Peyer's patch (tissue), 4 donors: Measurements from ENCODE around the gene TMC1. TPM values are rescaled to one million over a fixed set of nuclear protein-coding genes. Genes with fewer than 3 reads are reported as not detected.

ENCODE experiments used
- DNase-seq, 3 donors: peaks; one replicate each; pipeline ENCODE4 v3.0.0-alpha.2; 2017 to 2019
- H3K27ac ChIP-seq, 4 donors: fragments of 200-600 bp; sonication (generic); one replicate each; pipeline ENCODE4 v1.5.1; 2016 to 2019
- H3K27me3 ChIP-seq, 2 donors: fragments of 200-600 bp; sonication (generic); one replicate each; pipeline ENCODE4 v1.5.1; 2019
- H3K36me3 ChIP-seq, 3 donors: fragments of 200-600 bp; sonication (generic); one replicate each; pipeline ENCODE4 v1.5.1; 2016 to 2019
- H3K4me1 ChIP-seq, 4 donors: fragments of 200-600 bp; sonication (generic); one replicate each; pipeline ENCODE4 v1.5.1; 2016 to 2019
- H3K4me3 ChIP-seq, 4 donors: fragments of 200-600 bp; sonication (generic); 1 replicate in 3 of 4; 2 replicates in 1 of 4; pipeline ENCODE4 v1.5.1; 2016 to 2019; ENCODE audit warnings: mild to moderate bottlenecking in 1 of 4
- H3K9me3 ChIP-seq, 4 donors: fragments of 200-600 bp; sonication (generic); one replicate each; pipeline ENCODE4 v1.5.1; 2016 to 2019; ENCODE audit warnings: mild to moderate bottlenecking in 1 of 4
- POLR2A ChIP-seq, 2 donors: fragments of 450-650 bp; IDR thresholded peaks; one replicate each; pipeline ENCODE4 v1.5.1; 2017; ENCODE audit warnings: antibody characterized with exemption in 2 of 2, mild to moderate bottlenecking in 2 of 2, moderate library complexity in 2 of 2
- total RNA-seq, 4 donors: library from RNA; depleted of rRNA; stranded (reverse); fragments of >200 nt; gene quantifications; one replicate each; pipeline ENCODE4 v1.1.0, GENCODE V29; 2016
- TF ChIP-seq, protein P1 (sequence below), 6 experiments: fragments of 450-650 bp in 4 of 6; fragments of 200-600 bp in 2 of 6; sonication (generic) in 1 of 6; IDR thresholded peaks; one replicate each; pipeline ENCODE4 v1.5.1; 2017 to 2019; ENCODE audit warnings: antibody characterized with exemption in 6 of 6, mild to moderate bottlenecking in 3 of 6, moderate library complexity in 1 of 6

TMC1 gene
- total RNA-seq, 4 donors from 2014 or later: not detected

DNA sequence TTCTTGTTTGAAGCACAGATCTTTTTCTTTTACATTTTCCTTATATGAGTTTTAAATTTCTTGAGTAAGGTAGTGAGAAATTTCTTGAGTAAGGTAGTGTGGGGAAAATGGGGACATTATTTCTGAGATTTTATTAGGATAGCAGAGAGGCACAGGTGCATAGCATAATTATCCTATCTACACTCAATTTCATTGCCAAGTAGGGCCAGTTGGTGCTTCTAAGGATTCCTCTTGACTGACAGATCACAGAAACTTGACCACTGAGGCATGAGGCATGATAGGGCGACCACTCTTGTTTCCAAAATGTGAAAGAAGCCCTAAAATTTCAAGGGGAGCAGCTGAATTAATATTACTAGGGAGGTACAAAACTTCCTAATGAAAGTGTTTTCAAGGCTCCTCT lies 31.4 kb upstream of the TMC1 start:
- no peak for DNase-seq
- no peaks in the 10 kb centered on the region for H3K36me3 ChIP-seq
- H3K4me3 ChIP-seq: no peak overlapping the region
- H3K4me1 ChIP-seq: no peaks in the 10 kb centered on the region
- no peaks in the 10 kb centered on the region for H3K27me3 ChIP-seq
- TF ChIP-seq, protein P1, sequence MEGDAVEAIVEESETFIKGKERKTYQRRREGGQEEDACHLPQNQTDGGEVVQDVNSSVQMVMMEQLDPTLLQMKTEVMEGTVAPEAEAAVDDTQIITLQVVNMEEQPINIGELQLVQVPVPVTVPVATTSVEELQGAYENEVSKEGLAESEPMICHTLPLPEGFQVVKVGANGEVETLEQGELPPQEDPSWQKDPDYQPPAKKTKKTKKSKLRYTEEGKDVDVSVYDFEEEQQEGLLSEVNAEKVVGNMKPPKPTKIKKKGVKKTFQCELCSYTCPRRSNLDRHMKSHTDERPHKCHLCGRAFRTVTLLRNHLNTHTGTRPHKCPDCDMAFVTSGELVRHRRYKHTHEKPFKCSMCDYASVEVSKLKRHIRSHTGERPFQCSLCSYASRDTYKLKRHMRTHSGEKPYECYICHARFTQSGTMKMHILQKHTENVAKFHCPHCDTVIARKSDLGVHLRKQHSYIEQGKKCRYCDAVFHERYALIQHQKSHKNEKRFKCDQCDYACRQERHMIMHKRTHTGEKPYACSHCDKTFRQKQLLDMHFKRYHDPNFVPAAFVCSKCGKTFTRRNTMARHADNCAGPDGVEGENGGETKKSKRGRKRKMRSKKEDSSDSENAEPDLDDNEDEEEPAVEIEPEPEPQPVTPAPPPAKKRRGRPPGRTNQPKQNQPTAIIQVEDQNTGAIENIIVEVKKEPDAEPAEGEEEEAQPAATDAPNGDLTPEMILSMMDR (IDR thresholded peaks at IDR 0.05): no peak
- TF ChIP-seq POLR2A (IDR thresholded peaks at IDR 0.05): no peak
- H3K27ac ChIP-seq: no peak overlapping the region
- no peaks in the 10 kb centered on the region for H3K9me3 ChIP-seq

DNA sequence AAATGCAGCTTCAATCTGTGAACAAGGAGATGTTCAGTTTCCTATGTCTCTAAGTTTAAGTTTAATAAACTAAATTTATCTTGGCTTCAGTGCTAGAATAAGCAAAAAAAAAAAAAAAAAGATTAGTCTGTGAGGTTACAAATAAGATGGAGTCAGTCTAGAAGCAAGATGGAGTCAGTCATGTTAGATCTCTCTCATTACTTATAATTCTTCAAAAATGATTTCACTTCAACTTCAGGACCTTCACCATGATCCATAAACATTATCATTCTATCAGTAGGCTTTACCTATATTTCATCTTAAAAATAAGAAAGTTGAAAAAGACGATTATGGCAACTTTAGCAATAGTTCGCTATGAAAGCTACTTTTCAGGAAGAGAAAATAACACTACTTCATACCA lies 30.2 kb upstream of the TMC1 start:
- Histone ChIP-seq H3K27ac (no peak overlapping the region), H3K9me3 (no peaks in the 10 kb centered on the region), H3K27me3 (no peaks in the 10 kb centered on the region), H3K4me1 (no peaks in the 10 kb centered on the region), H3K4me3 (no peak overlapping the region), H3K36me3 (no peaks in the 10 kb centered on the region)
- TF ChIP-seq POLR2A (IDR thresholded peaks at IDR 0.05): no peak
- TF ChIP-seq, protein P1 (IDR thresholded peaks at IDR 0.05): no peak
- DNase-seq: no peak

GRCh38 chr9:72494051-72494450 lies 27.4 kb upstream of the TMC1 start:
- TF ChIP-seq POLR2A (IDR thresholded peaks at IDR 0.05): no peak
- TF ChIP-seq, protein P1 (IDR thresholded peaks at IDR 0.05): no peak
- H3K36me3 ChIP-seq: no peaks in the 10 kb centered on the region
- no peak overlapping the region for H3K4me3 ChIP-seq

DNA sequence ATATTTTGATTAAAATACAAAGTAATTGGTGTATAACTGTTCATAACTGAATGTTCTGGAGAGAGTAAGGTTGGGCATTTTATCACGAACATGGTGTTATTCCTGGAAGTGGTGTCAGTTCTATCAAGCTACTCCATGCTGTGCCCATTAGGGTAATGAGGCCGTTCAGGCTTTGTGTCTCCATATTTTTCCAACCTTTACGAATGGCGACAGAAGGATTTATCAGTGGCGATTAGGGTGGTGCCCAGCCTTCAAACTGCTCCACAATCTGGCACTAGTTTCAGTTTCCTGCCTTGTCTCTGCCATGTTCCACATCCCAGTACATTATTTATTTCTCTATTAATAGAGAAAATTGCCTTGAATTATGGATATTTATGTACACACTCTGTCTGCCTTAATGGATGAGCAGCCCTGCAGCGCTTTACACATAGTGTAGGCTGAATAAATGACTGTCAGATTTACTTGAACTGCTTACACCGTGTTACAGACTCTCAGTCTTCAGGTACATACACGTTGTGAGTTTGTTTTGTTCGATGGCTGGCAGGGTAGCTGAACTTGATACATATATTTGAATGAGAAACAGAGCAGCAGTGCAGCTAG lies 23.9 kb upstream of the TMC1 start:
- Histone ChIP-seq H3K27ac (no peak overlapping the region), H3K4me1 (no peaks in the 10 kb centered on the region), H3K4me3 (no peak overlapping the region), H3K36me3 (no peaks in the 10 kb centered on the region), H3K9me3 (no peaks in the 10 kb centered on the region), H3K27me3 (no peaks in the 10 kb centered on the region)
- TF ChIP-seq, protein P1 (IDR thresholded peaks at IDR 0.05): no peak
- no peak for TF ChIP-seq POLR2A (IDR thresholded peaks at IDR 0.05)
- no peak for DNase-seq

More at GRCh38 chr9:72494051-72494450, 27.4 kb upstream of the TMC1 start:
- DNase-seq: no peak
- H3K4me1 ChIP-seq: no peaks in the 10 kb centered on the region
- no peak overlapping the region for H3K27ac ChIP-seq
- H3K9me3 ChIP-seq: no peaks in the 10 kb centered on the region
- H3K27me3 ChIP-seq: no peaks in the 10 kb centered on the region

- no peak overlapping the region for H3K4me3 ChIP-seq
- no peak for TF ChIP-seq POLR2A (IDR thresholded peaks at IDR 0.05)
- TF ChIP-seq, protein P1 (IDR thresholded peaks at IDR 0.05): no peak
- H3K27me3 ChIP-seq: no peaks in the 10 kb centered on the region
- H3K9me3 ChIP-seq: no peaks in the 10 kb centered on the region
- H3K27ac ChIP-seq: no peak overlapping the region
- H3K36me3 ChIP-seq: no peaks in the 10 kb centered on the region
- DNase-seq: no peak
- no peaks in the 10 kb centered on the region for H3K4me1 ChIP-seq
Measured at GRCh38 chr9:72506615-72507014, 14.8 kb upstream of the TMC1 start.

- H3K27ac ChIP-seq: no peak overlapping the region
- DNase-seq: no peak
Measured at GRCh38 chr9:72509053-72509452, 12.4 kb upstream of the TMC1 start.

More at GRCh38 chr9:72509053-72509452, 12.4 kb upstream of the TMC1 start:
- Histone ChIP-seq H3K9me3 (no peaks in the 10 kb centered on the region), H3K27me3 (no peaks in the 10 kb centered on the region), H3K4me1 (no peaks in the 10 kb centered on the region), H3K4me3 (no peak overlapping the region), H3K36me3 (no peaks in the 10 kb centered on the region)
- TF ChIP-seq, protein P1 (IDR thresholded peaks at IDR 0.05): no peak
- no peak for TF ChIP-seq POLR2A (IDR thresholded peaks at IDR 0.05)
